PFSK-1 (cell line): ENCODE results near the gene PKIB.

Experiments used
- FOXP2 ChIP-seq: optimal IDR thresholded peaks from 2 replicates; pipeline ENCODE3; 2011; ENCODE audit warnings: borderline replicate concordance, control low read depth, inconsistent platforms; ENCODE audit not compliant: insufficient read depth; ENCODE audit errors: extremely low read length, extremely low read depth
- POLR2AphosphoS5 ChIP-seq: IDR thresholded peaks from 2 replicates; pipeline ENCODE4 v1.6.1; 2012; ENCODE audit warnings: low read depth, mild to moderate bottlenecking, control low read depth, low read length, moderate library complexity
- REST ChIP-seq, 2 experiments: IDR thresholded peaks; 2 replicates each; pipeline versions ENCODE4 v1.6.1 to v1.8.0; 2011 to 2012; ENCODE audit warnings: low read depth in 2 of 2, low read length in 2 of 2, control low read depth in 1 of 2, inconsistent platforms in 1 of 2, mild to moderate bottlenecking in 1 of 2, moderate library complexity in 1 of 2; ENCODE audit not compliant: insufficient read depth in 1 of 2
- SIN3A ChIP-seq: IDR thresholded peaks from 2 replicates; pipeline ENCODE4 v1.6.1; 2012; ENCODE audit warnings: mild to moderate bottlenecking, low read length, moderate library complexity, borderline replicate concordance; ENCODE audit not compliant: insufficient read depth
- TAF1 ChIP-seq: IDR thresholded peaks from 2 replicates; pipeline ENCODE4 v1.6.1; 2012; ENCODE audit warnings: low read length, control low read depth, borderline replicate concordance; ENCODE audit not compliant: insufficient read depth

PKIB gene

GRCh38 chr6:122740091-122740490 is 129.9 kb downstream of the PKIB start:
- TF ChIP-seq TAF1: no peak

GRCh38 chr6:122740936-122741335 is 130.7 kb downstream of the PKIB start:
- TF ChIP-seq FOXP2: no peak
- no peak for TF ChIP-seq SIN3A
- no peak for TF ChIP-seq POLR2AphosphoS5
- no peak for TF ChIP-seq REST (IDR thresholded peaks at IDR 0.05; ENCODE audit: insufficient read depth in 1 of 2, low read depth in 2 of 2, low read length in 2 of 2)

GRCh38 chr6:122746688-122747087 is 136.5 kb downstream of the PKIB start:
- TF ChIP-seq POLR2AphosphoS5 (no peak), FOXP2 (no peak)

GRCh38 chr6:122747573-122747972 is 137.4 kb downstream of the PKIB start:
- TF ChIP-seq SIN3A (no peak), REST (IDR thresholded peaks at IDR 0.05; ENCODE audit: insufficient read depth in 1 of 2, low read depth in 2 of 2, low read length in 2 of 2) (no peak), TAF1 (no peak), FOXP2 (no peak)

- TF ChIP-seq POLR2AphosphoS5 (no peak), SIN3A (no peak), TAF1 (no peak), FOXP2 (no peak), REST (IDR thresholded peaks at IDR 0.05; ENCODE audit: insufficient read depth in 1 of 2, low read depth in 2 of 2, low read length in 2 of 2) (no peak)
These were observed 139.3 kb downstream of the PKIB start for GRCh38 chr6:122749451-122750050.

- TF ChIP-seq REST (IDR thresholded peaks at IDR 0.05; ENCODE audit: insufficient read depth in 1 of 2, low read depth in 2 of 2, low read length in 2 of 2): no peak
- TF ChIP-seq SIN3A: no peak
- TF ChIP-seq POLR2AphosphoS5: no peak
- TF ChIP-seq FOXP2: no peak
- no peak for TF ChIP-seq TAF1
These were observed 141.1 kb downstream of the PKIB start for GRCh38 chr6:122751326-122751725.
